ENCODE data around the gene KCNQ1. TPM values are rescaled to one million over a fixed set of nuclear protein-coding genes. Genes with fewer than 3 reads are reported as not detected.

Gene KCNQ1
- total RNA-seq, 1 experiment from 2014 or later = not detected

DNA sequence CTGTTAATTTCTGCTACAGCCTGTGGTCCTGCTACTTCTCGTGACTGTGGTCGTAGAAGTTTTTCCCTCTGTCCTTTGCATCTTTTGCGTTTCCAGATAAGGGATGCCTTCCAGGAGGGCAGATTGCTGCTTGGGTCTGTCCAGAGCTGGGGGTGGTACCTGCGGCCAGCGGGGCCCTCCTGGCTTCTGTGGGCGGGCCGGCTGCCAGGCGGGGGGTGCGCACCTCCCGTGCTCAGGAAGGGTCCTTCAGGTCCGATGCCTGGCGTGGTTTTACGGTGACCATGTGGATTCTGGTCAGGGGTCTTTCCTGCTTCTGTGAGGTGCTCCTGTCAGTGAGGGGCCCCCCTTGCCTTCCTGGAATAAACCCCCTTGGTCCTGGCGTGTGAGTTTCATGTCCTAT lies 84.8 kb downstream of the KCNQ1 start:
- H3K27me3 ChIP-seq (ENCODE audit: insufficient read depth, low read depth) = peaks cover 17% of the 10 kb centered on the region
- intact Hi-C loops (cut with micrococcal nuclease; ENCODE audit: unreplicated experiment) = loop anchor here (5.0 to 10.0 kb wide), 3 partner anchors 165 to 688 kb away; partner anchors contain the start of genes KCNQ1OT1 and MRGPRG

DNA sequence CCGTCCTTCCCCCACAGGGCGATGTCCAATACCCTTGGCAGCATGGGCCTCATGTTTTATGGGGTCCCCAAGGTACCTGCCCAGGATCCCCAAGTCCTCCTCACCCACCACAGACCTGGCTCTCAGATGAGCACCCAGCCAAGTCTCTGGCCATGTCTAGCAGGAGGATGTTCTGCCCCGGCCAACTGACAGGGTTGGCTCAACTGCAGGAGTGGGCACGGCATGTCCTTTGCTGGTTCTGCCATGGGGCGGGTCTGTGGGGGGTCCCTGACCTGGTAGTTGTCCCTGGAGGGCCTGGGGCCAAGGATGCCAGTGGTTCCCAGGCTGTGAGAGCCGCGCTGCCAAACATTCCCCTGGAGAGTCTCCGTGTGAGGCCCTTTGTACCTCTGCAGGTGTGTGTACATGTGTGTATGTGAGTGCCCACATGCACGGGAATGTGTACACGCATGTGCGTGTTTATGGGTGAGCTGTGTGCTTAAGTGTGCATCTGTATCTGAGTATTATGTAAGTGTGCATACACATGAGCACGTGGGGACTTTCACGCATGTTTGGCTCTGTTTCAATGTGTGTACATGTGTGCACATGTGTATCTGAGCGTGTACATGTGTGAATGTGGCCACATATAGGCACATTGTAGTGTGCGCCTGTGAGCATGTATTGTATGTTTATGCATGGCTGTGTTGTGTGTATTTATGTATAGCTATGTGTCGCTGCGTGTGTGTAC lies 85.5 kb downstream of the KCNQ1 start:
- intact Hi-C loops (cut with micrococcal nuclease; ENCODE audit: unreplicated experiment) = loop anchor here (5.0 to 10.0 kb wide), 3 partner anchors 165 to 687 kb away; partner anchors contain the start of genes KCNQ1OT1 and MRGPRG
- H3K4me1 ChIP-seq (replicated peaks; ENCODE audit: insufficient read depth) = peaks cover 13% of the 10 kb centered on the region
- no peaks in the 10 kb centered on the region for H3K36me3 ChIP-seq (ENCODE audit: low read depth)
- H3K9me3 ChIP-seq (ENCODE audit: insufficient read depth, low read depth) = no peaks in the 10 kb centered on the region
- BruUV-seq (replicated peaks) = no TSS peak
- no peaks in the 10 kb centered on the region for H3K79me2 ChIP-seq (ENCODE audit: low read depth)
- ChIA-PET POLR2A (ENCODE audit: unreplicated experiment) (no interaction called here), CTCF (no interaction called here)
- no peaks in the 10 kb centered on the region for H3K9me2 ChIP-seq (ENCODE audit: insufficient read depth)
- TF ChIP-seq, protein P1, sequence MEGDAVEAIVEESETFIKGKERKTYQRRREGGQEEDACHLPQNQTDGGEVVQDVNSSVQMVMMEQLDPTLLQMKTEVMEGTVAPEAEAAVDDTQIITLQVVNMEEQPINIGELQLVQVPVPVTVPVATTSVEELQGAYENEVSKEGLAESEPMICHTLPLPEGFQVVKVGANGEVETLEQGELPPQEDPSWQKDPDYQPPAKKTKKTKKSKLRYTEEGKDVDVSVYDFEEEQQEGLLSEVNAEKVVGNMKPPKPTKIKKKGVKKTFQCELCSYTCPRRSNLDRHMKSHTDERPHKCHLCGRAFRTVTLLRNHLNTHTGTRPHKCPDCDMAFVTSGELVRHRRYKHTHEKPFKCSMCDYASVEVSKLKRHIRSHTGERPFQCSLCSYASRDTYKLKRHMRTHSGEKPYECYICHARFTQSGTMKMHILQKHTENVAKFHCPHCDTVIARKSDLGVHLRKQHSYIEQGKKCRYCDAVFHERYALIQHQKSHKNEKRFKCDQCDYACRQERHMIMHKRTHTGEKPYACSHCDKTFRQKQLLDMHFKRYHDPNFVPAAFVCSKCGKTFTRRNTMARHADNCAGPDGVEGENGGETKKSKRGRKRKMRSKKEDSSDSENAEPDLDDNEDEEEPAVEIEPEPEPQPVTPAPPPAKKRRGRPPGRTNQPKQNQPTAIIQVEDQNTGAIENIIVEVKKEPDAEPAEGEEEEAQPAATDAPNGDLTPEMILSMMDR (conservative IDR thresholded peaks at IDR 0.05) = no peak
- no peak for TF ChIP-seq EZH2 (IDR thresholded peaks at IDR 0.05; ENCODE audit: low read depth)
- no peak overlapping the region for H3K27ac ChIP-seq
- no peak overlapping the region for H3K4me3 ChIP-seq
- no peak for DNase-seq
- H3K27me3 ChIP-seq (ENCODE audit: insufficient read depth, low read depth) = peaks cover 17% of the 10 kb centered on the region
- H3F3A ChIP-seq (ENCODE audit: insufficient read depth, low read depth) = 0 out of 2 replicates have a peak, but pooled peaks cover 8% of the 10 kb centered on the region
- no peak overlapping the region for H2AFZ ChIP-seq
- no peak overlapping the region for H3K4me2 ChIP-seq
- no peaks in the 10 kb centered on the region for H4K20me1 ChIP-seq (ENCODE audit: insufficient read depth)

More for the DNA sequence above, 84.8 kb downstream of the KCNQ1 start:
- Histone ChIP-seq H2AFZ (no peak overlapping the region), H3K4me2 (no peak overlapping the region), H3K9me2 (ENCODE audit: insufficient read depth) (no peaks in the 10 kb centered on the region), H3K9me3 (ENCODE audit: insufficient read depth, low read depth) (no peaks in the 10 kb centered on the region), H3K4me1 (replicated peaks; ENCODE audit: insufficient read depth) (peaks cover 12% of the 10 kb centered on the region), H3K4me3 (no peak overlapping the region), H3K27ac (no peak overlapping the region), H4K20me1 (ENCODE audit: insufficient read depth) (no peaks in the 10 kb centered on the region), H3F3A (ENCODE audit: insufficient read depth, low read depth) (0 out of 2 replicates have a peak, but pooled peaks cover 8% of the 10 kb centered on the region), H3K79me2 (ENCODE audit: low read depth) (no peaks in the 10 kb centered on the region), H3K36me3 (ENCODE audit: low read depth) (no peaks in the 10 kb centered on the region)
- no TSS peak for BruUV-seq (replicated peaks)
- TF ChIP-seq, protein P1 (conservative IDR thresholded peaks at IDR 0.05) = no peak
- no peak for TF ChIP-seq EZH2 (IDR thresholded peaks at IDR 0.05; ENCODE audit: low read depth)
- POLR2A ChIA-PET (ENCODE audit: unreplicated experiment) = no interaction called here
- no peak for DNase-seq
- CTCF ChIA-PET = no interaction called here

DNA sequence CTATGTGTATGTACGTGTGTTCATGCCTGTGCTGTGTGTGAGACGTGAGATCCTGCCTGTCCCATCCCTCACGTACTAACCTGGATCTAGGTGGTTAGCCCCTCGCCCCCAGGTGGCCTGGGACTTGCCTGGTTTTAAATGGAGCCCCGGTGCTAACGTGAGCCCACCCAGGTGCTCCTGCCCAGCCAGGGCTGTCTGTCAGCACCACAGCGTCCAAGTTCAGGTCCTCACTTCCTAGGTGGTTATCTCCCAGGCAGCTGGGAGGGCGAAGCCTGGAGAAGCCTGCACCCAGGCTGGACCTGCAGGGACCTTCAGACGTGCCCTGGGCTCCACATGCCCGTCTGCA lies 86.0 kb downstream of the KCNQ1 start:
- H2AFZ ChIP-seq = no peak overlapping the region
- intact Hi-C loops (cut with micrococcal nuclease; ENCODE audit: unreplicated experiment) = loop anchor here (1.0 to 10.0 kb wide), 5 partner anchors 103 to 686 kb away; partner anchors contain the start of genes KCNQ1OT1 and MRGPRG
- POLR2A ChIA-PET (ENCODE audit: unreplicated experiment) = interaction anchor here (0.6 kb wide), 1 partner anchor 881 kb away, joined by 5 read pairs; no protein-coding TSS in a partner anchor

More for the DNA sequence above, 86.0 kb downstream of the KCNQ1 start:
- DNase-seq = no peak
- Histone ChIP-seq H3K79me2 (ENCODE audit: low read depth) (no peaks in the 10 kb centered on the region), H3K4me2 (no peak overlapping the region), H3K4me1 (replicated peaks; ENCODE audit: insufficient read depth) (peaks cover 13% of the 10 kb centered on the region), H4K20me1 (ENCODE audit: insufficient read depth) (no peaks in the 10 kb centered on the region), H3K27me3 (ENCODE audit: insufficient read depth, low read depth) (peaks cover 17% of the 10 kb centered on the region), H3K9me2 (ENCODE audit: insufficient read depth) (no peaks in the 10 kb centered on the region), H3K36me3 (ENCODE audit: low read depth) (no peaks in the 10 kb centered on the region), H3F3A (ENCODE audit: insufficient read depth, low read depth) (0 out of 2 replicates have a peak, but pooled peaks cover 8% of the 10 kb centered on the region), H3K27ac (no peak overlapping the region), H3K4me3 (no peak overlapping the region), H3K9me3 (ENCODE audit: insufficient read depth, low read depth) (no peaks in the 10 kb centered on the region)
- no TSS peak for BruUV-seq (replicated peaks)
- CTCF ChIA-PET = interaction anchor here (1.2 kb wide), 1 partner anchor 110 kb away, joined by 3 read pairs; no protein-coding TSS in a partner anchor
- TF ChIP-seq, protein P1 (conservative IDR thresholded peaks at IDR 0.05) = no peak
- no peak for TF ChIP-seq EZH2 (IDR thresholded peaks at IDR 0.05; ENCODE audit: low read depth)
